ENCODE results near the gene PRR20C.

DNA sequence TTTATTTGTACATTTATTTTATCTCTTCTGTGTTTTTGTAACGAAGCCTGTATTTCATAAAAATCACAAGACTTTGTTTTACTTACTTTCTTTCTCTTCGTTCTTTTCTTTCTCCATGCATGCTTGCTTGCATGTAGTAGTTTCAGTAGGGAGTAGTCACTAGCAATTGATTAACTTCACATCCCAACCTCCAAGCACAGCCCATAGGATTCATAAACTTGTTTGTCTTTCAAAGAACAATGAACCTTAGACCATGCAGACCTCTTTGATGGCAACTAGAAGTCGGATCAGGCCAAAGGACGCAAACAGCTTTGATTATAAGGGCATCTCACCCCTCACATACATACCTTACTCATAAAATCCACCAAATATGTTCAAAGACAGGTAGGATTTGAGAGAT is 16.3 kb upstream of the PRR20C start:
- TF ChIP-seq, protein P1, sequence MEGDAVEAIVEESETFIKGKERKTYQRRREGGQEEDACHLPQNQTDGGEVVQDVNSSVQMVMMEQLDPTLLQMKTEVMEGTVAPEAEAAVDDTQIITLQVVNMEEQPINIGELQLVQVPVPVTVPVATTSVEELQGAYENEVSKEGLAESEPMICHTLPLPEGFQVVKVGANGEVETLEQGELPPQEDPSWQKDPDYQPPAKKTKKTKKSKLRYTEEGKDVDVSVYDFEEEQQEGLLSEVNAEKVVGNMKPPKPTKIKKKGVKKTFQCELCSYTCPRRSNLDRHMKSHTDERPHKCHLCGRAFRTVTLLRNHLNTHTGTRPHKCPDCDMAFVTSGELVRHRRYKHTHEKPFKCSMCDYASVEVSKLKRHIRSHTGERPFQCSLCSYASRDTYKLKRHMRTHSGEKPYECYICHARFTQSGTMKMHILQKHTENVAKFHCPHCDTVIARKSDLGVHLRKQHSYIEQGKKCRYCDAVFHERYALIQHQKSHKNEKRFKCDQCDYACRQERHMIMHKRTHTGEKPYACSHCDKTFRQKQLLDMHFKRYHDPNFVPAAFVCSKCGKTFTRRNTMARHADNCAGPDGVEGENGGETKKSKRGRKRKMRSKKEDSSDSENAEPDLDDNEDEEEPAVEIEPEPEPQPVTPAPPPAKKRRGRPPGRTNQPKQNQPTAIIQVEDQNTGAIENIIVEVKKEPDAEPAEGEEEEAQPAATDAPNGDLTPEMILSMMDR (IDR thresholded peaks at IDR 0.05; ENCODE audit: low read depth, low read length), result no peak
- TF ChIP-seq EZH2phosphoT487 (IDR thresholded peaks at IDR 0.05; ENCODE audit: low read depth), result no peak

Data from OCI-LY3 (cell line).